CD4-positive, alpha-beta T cell treated with Interleukin-21 for 1 hour (primary cell): ENCODE results near the gene PLEKHM3.
A peak's percentile ranks its signal among the peaks of the same experiment; 100 is the strongest.

Source experiments
- DNase-seq: peaks from one replicate; pipeline ENCODE4 v3.0.0-alpha.2; 2020

PLEKHM3 gene

DNA sequence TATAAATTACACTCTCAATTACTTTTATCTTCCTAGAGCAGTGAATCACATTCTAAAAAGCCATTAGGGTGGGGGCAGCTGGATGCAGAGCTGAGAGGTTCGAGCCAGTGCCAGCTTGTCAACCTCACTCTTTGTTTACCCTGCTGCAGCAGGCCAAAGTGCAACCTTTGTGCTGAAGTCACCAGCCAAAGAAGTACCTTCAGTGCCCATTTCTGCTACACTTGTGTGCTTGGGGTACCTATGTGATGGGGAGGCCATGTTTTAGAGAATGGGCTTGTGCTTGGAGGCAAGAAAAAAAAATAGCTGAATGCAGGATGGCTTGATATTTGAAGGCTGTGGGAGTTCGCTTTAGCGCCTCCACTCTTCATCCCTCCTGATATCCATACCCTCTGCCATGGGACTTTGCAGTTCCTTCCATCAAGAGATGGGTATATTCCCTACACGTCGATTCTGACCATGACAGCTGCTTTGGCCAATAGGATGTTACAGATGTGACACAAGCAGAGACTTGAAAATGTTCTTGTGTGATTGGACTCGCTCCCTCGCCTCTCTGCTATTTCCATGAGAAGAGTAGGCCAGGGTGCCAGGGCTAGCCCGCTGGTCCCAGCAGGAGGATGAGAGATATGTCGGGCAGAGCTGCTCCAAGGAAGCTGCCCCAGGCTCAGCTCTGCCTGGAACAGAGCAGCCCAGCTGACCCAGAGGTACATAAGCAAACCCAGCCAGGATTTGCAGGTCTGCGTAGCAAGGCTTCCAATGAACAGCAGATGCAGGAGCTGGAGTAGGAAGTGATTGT lies 242.9 kb downstream of the PLEKHM3 start:
- DNase-seq: no peak

DNA sequence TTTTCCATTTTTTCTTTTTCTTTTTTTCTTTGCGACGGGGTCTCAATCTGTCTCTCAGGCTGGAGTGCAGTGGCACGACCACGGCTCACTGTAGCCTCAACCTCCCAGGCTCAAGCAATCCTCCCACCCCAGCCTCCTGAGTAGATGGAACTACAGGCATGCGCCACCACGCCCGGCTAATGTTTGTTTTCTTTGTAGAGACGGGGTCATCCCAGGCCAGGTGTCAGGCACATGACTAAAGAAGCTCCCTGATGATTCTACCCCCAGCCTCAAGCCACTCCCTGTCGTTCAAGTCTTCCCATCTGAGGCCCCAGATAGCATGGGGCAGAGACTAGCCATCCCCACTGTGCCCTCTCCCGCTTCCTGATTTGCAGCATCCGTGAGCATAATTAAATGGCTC lies 245.8 kb downstream of the PLEKHM3 start:
- no peak for DNase-seq

DNA sequence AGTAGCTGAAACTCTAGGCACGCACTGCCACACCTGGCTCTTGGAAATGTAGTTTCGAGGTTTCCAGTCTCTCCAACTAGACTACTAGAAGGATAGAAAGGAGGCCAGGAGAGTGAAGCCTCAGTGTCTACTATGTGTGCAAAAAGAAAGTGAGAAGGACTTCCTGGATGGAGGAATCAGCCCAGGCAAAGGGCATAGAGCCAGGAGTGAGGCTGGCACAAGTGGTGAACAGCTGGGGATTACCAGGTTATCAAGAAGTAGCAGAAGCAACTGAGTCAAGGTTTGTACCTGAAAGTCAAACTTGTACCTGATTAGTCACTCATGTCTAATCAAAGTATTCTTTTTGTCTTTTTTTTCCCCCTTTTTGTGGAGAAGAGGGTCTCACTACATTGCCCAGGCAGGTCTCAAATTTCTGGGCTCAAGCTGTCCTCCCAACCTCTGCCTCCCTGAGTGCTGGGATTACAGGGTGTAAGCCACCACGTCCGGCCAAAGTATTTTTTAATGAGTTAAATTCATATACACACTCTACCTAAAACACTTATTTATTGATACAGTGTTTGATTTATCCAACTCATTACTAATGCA lies 246.9 kb downstream of the PLEKHM3 start:
- DNase-seq: no peak

DNA sequence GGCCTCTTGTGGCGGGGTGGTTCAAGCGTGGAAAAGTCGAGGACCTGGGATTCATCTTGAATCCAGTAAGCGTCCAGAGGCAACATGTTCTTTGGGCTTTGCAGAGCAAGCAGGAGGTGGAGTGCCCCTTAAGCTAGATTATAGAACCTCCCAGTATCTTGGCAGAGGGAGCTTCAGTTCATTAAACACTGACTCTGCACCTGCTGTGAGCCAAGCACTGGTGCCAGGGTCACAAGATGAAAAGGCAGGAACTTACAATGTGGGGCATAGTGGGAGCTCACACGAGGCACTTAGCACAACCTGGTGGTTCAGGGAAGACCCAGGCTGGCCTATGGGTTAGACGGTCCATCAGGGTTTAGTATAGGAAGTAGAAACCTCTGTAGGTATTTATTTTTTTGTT lies 248.2 kb downstream of the PLEKHM3 start:
- DNase-seq: no peak

DNA sequence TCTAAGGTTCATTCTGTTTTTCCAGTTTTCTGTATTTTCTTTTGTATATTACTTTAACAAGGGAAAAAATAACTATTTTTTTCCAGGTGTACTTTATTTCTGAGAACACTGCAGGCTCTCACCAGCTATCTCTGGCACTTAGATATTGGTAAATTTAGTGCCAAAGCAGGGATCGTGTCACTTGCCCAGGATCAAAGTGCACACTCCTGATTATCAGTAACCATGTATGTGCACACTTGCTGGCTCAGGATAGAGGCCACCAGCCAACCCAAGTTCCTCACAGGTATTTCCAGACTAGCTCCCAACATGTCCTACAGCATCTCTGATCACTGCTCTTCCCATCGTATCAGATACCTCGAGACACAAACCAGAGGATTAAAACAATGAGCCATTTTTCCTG lies 249.9 kb downstream of the PLEKHM3 start:
- DNase-seq: no peak

DNA sequence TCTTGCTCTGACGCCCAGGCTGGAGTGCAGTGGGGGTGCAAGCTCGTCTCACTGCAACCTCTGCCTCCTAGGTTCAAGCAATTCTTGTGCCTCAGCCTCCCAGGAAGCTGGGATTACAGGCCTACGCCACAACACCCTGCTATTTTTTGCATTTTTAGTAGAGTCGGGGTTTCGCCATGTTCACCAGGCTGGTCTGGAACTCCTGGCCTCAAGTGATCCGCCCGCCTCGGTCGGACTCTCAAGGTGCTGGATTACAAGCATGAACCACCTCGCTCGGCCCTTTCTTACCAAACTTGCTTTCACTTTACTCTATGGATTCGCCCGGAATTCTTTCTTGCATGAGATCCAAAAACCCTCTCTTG lies 252.5 kb downstream of the PLEKHM3 start:
- DNase-seq: no peak

DNA sequence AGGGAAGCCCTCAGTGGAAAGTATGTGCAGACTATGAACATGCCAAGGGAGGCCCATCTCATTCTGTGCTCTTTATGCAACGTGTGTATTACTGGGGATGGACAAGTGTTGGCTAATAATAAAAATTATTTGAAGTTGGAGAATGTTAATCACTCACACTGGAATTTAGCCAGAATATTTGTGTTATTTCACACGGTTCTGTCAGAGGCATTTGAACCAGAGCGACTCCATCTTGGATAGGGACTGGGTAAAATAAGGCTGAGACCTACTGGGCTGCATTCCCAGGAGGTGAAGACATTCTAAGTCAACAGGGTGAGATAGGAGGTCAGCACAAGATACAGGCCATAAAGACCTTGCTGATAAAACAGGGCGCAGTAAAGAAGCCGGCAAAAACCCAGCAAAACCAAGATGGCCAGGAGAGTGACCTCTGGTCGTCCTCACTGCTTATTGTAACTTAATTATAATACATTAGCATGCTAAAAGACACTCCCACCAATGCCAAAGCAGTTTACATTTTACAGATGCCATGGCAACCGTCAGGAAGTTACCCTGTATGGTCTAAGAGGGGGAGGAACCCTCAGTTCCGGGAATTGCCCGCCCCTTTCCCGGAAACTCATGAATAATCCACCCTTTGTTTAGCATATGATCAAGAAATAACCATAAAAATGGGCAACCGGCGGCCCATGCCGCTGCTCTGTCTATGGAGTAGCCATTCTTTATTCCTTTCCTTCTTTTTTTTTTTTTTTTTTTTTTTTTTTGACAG lies 253.1 kb downstream of the PLEKHM3 start:
- DNase-seq: peak; percentile 56

DNA sequence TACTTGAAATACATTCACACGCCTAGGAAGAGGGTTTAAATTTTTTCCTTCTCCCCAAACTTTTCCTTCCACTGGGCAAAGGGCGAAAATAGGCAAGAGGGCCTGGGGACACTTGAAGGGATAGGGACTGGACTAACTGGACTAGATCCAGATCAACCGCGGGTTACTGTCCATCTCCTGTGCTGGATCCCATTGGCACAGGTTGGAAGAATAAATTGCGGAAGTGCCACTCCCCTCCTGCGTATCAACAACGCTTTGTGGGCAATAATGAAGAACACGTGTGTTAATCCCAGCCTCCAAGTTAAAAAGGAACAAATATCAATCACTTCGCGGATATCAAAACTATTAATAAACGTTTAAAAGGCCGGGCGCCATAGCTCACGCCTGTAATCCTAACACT lies 253.9 kb downstream of the PLEKHM3 start:
- DNase-seq: no peak
